Loucy (cell line): Measurements from ENCODE around the gene KPNA6.
"Not testable (repeated sequence)": the region's sequence is repeated elsewhere in the genome, so short reads cannot be mapped to it uniquely, and the experiment has no call there.

Source experiments
- H2AFZ ChIP-seq: fragments of 200-600 bp; sonication (generic); 2 replicates; pipeline ENCODE4 v1.6.0; 2016; ENCODE audit warnings: antibody characterized with exemption, mild to moderate bottlenecking, low read length, moderate library complexity
- H3F3A ChIP-seq: fragments of 200-600 bp; 2 replicates; pipeline ENCODE4 v1.6.0; 2016; ENCODE audit warnings: antibody characterized with exemption, low read depth, mild to moderate bottlenecking
- H3K27me3 ChIP-seq: fragments of 200-600 bp; sonication (generic); 2 replicates; pipeline ENCODE4 v1.6.1; 2014; ENCODE audit warnings: low read length, mild to moderate bottlenecking; ENCODE audit not compliant: insufficient read depth, poor library complexity, severe bottlenecking
- H3K36me3 ChIP-seq: fragments of 200-600 bp; sonication (generic); 2 replicates; pipeline ENCODE4 v1.6.1; 2016; ENCODE audit warnings: low read length; ENCODE audit not compliant: insufficient read depth
- H3K4me1 ChIP-seq: fragments of 200-600 bp; sonication (generic); 2 replicates; pipeline ENCODE4 v1.5.1; 2014; ENCODE audit warnings: low read length, mild to moderate bottlenecking; ENCODE audit not compliant: insufficient read depth, poor library complexity, severe bottlenecking
- H3K4me2 ChIP-seq: fragments of 200-600 bp; sonication (generic); 2 replicates; pipeline ENCODE4 v1.6.0; 2014; ENCODE audit warnings: antibody characterized with exemption, low read length, low read depth, mild to moderate bottlenecking; ENCODE audit not compliant: poor library complexity, severe bottlenecking
- H3K4me3 ChIP-seq: fragments of 200-600 bp; sonication (generic); 2 replicates; pipeline ENCODE4 v1.5.1; 2014; ENCODE audit warnings: low read length, mild to moderate bottlenecking, mixed read lengths; ENCODE audit not compliant: poor library complexity, severe bottlenecking
- H3K79me2 ChIP-seq: fragments of 200-600 bp; sonication (generic); 2 replicates; pipeline ENCODE4 v1.6.1; 2014; ENCODE audit warnings: low read length; ENCODE audit not compliant: insufficient read depth
- H3K9ac ChIP-seq: fragments of 200-600 bp; sonication (generic); 2 replicates; pipeline ENCODE4 v1.6.0; 2014; ENCODE audit warnings: mild to moderate bottlenecking, low read depth, low read length, moderate library complexity; ENCODE audit not compliant: poor library complexity, severe bottlenecking
- H3K9me2 ChIP-seq: fragments of 200-600 bp; sonication (generic); replicated peaks from 2 replicates; pipeline ENCODE4 v1.6.1; 2016; ENCODE audit warnings: low read depth, low read length, mixed read lengths
- H3K9me3 ChIP-seq: fragments of 200-600 bp; sonication (generic); 2 replicates; pipeline ENCODE4 v1.6.1; 2014; ENCODE audit warnings: mild to moderate bottlenecking, antibody characterized with exemption, low read length, low read depth; ENCODE audit not compliant: insufficient read depth
- H4K20me1 ChIP-seq: fragments of 200-600 bp; sonication (generic); 2 replicates; pipeline ENCODE4 v1.6.0; 2014; ENCODE audit warnings: antibody characterized with exemption, low read length, mild to moderate bottlenecking; ENCODE audit not compliant: insufficient read depth, poor library complexity, severe bottlenecking
- CTCF ChIP-seq: fragments of 200-600 bp; sonication (generic); conservative IDR thresholded peaks from 2 replicates; pipeline ENCODE4 v1.5.1; 2014; ENCODE audit warnings: mild to moderate bottlenecking, antibody characterized with exemption, low read length
- EZH2phosphoT487 ChIP-seq: fragments of 200-600 bp; IDR thresholded peaks from 2 replicates; pipeline ENCODE4 v1.6.1; 2018; ENCODE audit warnings: antibody characterized with exemption, mild to moderate bottlenecking, moderate library complexity, borderline replicate concordance

Gene KPNA6

GRCh38 chr1:32112806-32113375 is 5.0 kb downstream of the KPNA6 start:
- Histone ChIP-seq H3F3A (no peaks in the 10 kb centered on the region), H3K79me2 (peaks cover 96% of the 10 kb centered on the region), H3K4me2 (peak overlapping the region; percentile 8), H2AFZ (no peak overlapping the region), H3K27me3 (no peaks in the 10 kb centered on the region), H3K9me2 (no peaks in the 10 kb centered on the region), H3K4me1 (peaks cover 24% of the 10 kb centered on the region), H3K9me3 (no peaks in the 10 kb centered on the region), H3K4me3 (no peak overlapping the region), H4K20me1 (peaks cover 57% of the 10 kb centered on the region), H3K36me3 (no peaks in the 10 kb centered on the region), H3K9ac (no peak overlapping the region)
- TF ChIP-seq EZH2phosphoT487: no peak
- no peak for TF ChIP-seq CTCF

- peak overlapping the region; percentile 8 for H3K4me2 ChIP-seq
- H3K79me2 ChIP-seq: peaks cover 96% of the 10 kb centered on the region
- peaks cover 24% of the 10 kb centered on the region for H3K4me1 ChIP-seq
- not testable (repeated sequence) for H2AFZ ChIP-seq, H3K4me3 ChIP-seq, H3K9ac ChIP-seq, H3K9me2 ChIP-seq, H3K27me3 ChIP-seq, H3K36me3 ChIP-seq, H3K9me3 ChIP-seq, H3F3A ChIP-seq
- H4K20me1 ChIP-seq: peaks cover 57% of the 10 kb centered on the region
Measured at GRCh38 chr1:32113436-32113835, 5.6 kb downstream of the KPNA6 start.

- no peak overlapping the region for H3K9ac ChIP-seq
- no peak overlapping the region for H2AFZ ChIP-seq
- H3K4me2 ChIP-seq: no peak overlapping the region
- H3K4me3 ChIP-seq: no peak overlapping the region
- H3K79me2 ChIP-seq: peaks cover 94% of the 10 kb centered on the region
- H3K4me1 ChIP-seq: peaks cover 16% of the 10 kb centered on the region
- no peaks in the 10 kb centered on the region for H3K36me3 ChIP-seq
- H3K9me2 ChIP-seq: no peaks in the 10 kb centered on the region
- H4K20me1 ChIP-seq: peaks cover 53% of the 10 kb centered on the region
- H3K27me3 ChIP-seq: no peaks in the 10 kb centered on the region
- no peak for TF ChIP-seq CTCF
- TF ChIP-seq EZH2phosphoT487: no peak
- no peaks in the 10 kb centered on the region for H3F3A ChIP-seq
- no peaks in the 10 kb centered on the region for H3K9me3 ChIP-seq
Measured at GRCh38 chr1:32114420-32114819, 6.6 kb downstream of the KPNA6 start.

- Histone ChIP-seq H2AFZ (no peak overlapping the region), H3F3A (no peaks in the 10 kb centered on the region), H3K36me3 (no peaks in the 10 kb centered on the region), H4K20me1 (peaks cover 46% of the 10 kb centered on the region), H3K9ac (no peak overlapping the region), H3K79me2 (peaks cover 89% of the 10 kb centered on the region), H3K9me2 (no peaks in the 10 kb centered on the region), H3K4me3 (no peak overlapping the region), H3K9me3 (no peaks in the 10 kb centered on the region), H3K4me1 (peaks cover 9% of the 10 kb centered on the region), H3K27me3 (no peaks in the 10 kb centered on the region), H3K4me2 (no peak overlapping the region)
- TF ChIP-seq EZH2phosphoT487 (no peak), CTCF (no peak)
Measured at GRCh38 chr1:32115496-32115895, 7.6 kb downstream of the KPNA6 start.
